22Rv1 (cell line): ENCODE data around the gene ADGRB3.
"Not testable (repeated sequence)": the region's sequence is repeated elsewhere in the genome, so short reads cannot be mapped to it uniquely, and the experiment has no call there.

Source experiments
- H3K27ac ChIP-seq: fragments of 450-650 bp; 2 replicates; pipeline ENCODE4 v1.5.1; 2017
- CTCF ChIP-seq: fragments of 450-650 bp; IDR thresholded peaks from 2 replicates; pipeline ENCODE4 v1.5.1; 2017; ENCODE audit warnings: mild to moderate bottlenecking
- ZFX ChIP-seq: fragments of 450-650 bp; IDR thresholded peaks from 2 replicates; pipeline ENCODE4 v1.6.1; 2017; ENCODE audit warnings: antibody characterized with exemption, borderline replicate concordance

Gene ADGRB3

GRCh38 chr6:68740828-68741500, 105.9 kb downstream of the ADGRB3 start:
- H3K27ac ChIP-seq, result no peak overlapping the region
- TF ChIP-seq ZFX (no peak), CTCF (no peak)

GRCh38 chr6:68741501-68742386, 106.7 kb downstream of the ADGRB3 start:
- TF ChIP-seq CTCF (no peak), ZFX (no peak)
- no peak overlapping the region for H3K27ac ChIP-seq

- TF ChIP-seq CTCF (no peak), ZFX (no peak)
- no peak overlapping the region for H3K27ac ChIP-seq
Observed at GRCh38 chr6:68743099-68743498, 108.0 kb downstream of the ADGRB3 start.

- H3K27ac ChIP-seq, result not testable (repeated sequence)
Observed at GRCh38 chr6:68744376-68744775, 109.3 kb downstream of the ADGRB3 start.

- no peak overlapping the region for H3K27ac ChIP-seq
- no peak for TF ChIP-seq CTCF
- TF ChIP-seq ZFX, result no peak
Observed at GRCh38 chr6:68746376-68746775, 111.3 kb downstream of the ADGRB3 start.

- no peak overlapping the region for H3K27ac ChIP-seq
- no peak for TF ChIP-seq CTCF
Observed at GRCh38 chr6:68747110-68747790, 112.2 kb downstream of the ADGRB3 start.

- H3K27ac ChIP-seq, result not testable (repeated sequence)
Observed at GRCh38 chr6:68747832-68748231, 112.8 kb downstream of the ADGRB3 start.

- H3K27ac ChIP-seq, result no peak overlapping the region
- TF ChIP-seq CTCF (no peak), ZFX (no peak)
Observed at GRCh38 chr6:68754681-68755213, 119.7 kb downstream of the ADGRB3 start.
